Measurements from ENCODE around the gene SUFU. TPM values are rescaled to one million over a fixed set of nuclear protein-coding genes. Genes with fewer than 3 reads are reported as not detected.

Gene SUFU
- total RNA-seq, 2 experiments from 2014 or later, result 13.1 to 13.4 TPM

DNA sequence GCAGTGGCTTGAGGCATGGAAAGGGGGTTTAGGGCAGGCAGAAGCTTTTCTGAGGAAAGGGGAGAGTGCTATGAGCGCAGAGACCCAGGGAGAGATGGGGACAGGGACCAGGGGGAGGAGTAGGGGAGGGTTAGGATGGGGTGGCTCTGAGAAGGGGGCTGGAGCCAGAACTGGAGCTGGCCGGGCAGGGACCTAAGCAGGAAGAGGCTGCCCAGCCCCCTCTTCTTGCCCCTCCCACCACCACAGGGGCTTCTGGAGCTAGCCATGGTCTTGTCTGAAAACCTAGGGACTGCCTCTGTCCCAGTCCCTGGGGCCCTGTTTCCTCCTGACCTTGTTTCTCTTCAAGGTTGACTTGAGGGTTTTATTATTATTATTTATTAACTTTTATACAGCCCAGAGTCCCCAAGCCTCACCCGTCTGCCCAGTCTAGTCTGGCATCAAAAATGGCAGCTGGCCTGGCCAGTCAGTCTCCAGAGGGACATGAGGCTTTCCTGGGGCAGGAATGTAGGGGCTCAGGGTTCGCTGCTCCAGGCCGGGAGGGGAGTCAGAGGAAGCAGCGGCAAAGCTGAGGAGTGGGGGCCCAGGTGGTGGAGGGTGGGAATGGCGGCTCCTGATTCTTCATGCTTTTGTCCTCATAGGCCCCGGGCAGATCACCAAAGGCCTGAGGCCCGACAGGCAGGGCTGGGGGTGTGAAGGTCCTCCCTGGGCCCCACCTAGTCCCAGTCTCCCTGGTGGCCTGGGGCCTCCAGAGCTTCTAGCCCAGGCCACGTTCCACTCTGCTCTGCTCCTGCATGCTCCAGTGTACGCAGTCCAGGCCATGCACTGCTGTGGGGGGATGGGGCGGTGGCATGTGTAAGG lies 146.3 kb downstream of the SUFU start:
- POLR2A ChIA-PET, result interaction anchor here (1.0 to 5.3 kb wide), 5 partner anchors 10 to 64 kb away, joined by 3 to 48 read pairs (median 6); partner anchors contain the start of genes ARL3 and SFXN2
- Mint-ChIP-seq H3K27ac (peak overlapping the region; percentile 99), H3K4me1 (peaks cover 71% of the 10 kb centered on the region), H3K9me3 (no peaks in the 10 kb centered on the region), H3K4me3 (peak overlapping the region; percentile 87), H3K27me3 (no peaks in the 10 kb centered on the region), H3K36me3 (peaks cover 21% of the 10 kb centered on the region)
- no peak for ATAC-seq (ENCODE audit: low read depth)
- DNase-seq, result no peak

DNA sequence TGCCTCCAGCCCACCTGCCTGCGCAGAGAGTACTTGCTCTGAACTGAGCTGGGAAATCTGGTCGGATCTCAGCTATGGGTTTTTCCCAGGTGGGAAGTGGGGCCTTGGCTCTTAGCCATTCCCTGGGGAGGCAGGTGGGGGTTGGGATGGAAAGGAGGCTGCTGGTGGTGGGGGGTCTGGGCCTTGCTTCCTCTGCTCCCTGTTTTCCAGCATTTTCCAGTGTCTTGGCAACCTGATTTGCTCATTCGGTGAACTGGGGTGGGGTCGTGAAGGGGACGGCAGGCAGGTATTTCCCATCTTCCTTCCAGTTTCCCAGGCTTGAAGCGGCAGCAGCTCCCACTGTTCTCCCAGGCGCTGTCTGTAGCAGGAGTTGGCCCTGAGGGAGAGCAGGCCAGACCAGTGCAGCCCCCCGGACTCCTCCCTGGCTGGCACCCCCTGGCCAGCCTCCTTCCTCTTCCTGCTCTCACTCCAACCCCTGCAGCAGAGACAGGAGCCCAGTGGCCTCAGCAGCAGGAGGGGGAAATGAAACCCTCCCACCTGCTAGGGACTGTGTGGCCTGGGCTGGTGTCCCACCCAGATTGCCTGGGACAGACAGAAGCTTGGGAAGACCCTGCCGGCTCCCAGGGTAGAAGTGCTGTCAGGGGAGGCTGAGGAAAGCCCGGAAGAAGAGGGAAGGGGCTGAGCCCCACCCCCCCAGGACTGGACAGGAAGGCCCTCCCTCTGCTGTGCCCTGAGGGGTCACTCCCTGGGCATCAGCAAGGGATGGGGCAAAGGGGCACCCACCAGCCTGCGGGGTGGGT lies 147.1 kb downstream of the SUFU start:
- peaks cover 71% of the 10 kb centered on the region for H3K4me1 Mint-ChIP-seq
- ATAC-seq (ENCODE audit: low read depth) (no peak), DNase-seq (no peak)
- POLR2A ChIA-PET, result interaction anchor here (2.0 to 5.3 kb wide), 3 partner anchors 9 to 64 kb away, joined by 13 to 48 read pairs (median 14); partner anchors contain the start of genes ARL3 and SFXN2
- H3K27me3 Mint-ChIP-seq, result no peaks in the 10 kb centered on the region
- no peaks in the 10 kb centered on the region for H3K9me3 Mint-ChIP-seq
- H3K27ac Mint-ChIP-seq, result peak overlapping the region; percentile 99
- peak overlapping the region; percentile 85 for H3K4me3 Mint-ChIP-seq
- peaks cover 22% of the 10 kb centered on the region for H3K36me3 Mint-ChIP-seq

DNA sequence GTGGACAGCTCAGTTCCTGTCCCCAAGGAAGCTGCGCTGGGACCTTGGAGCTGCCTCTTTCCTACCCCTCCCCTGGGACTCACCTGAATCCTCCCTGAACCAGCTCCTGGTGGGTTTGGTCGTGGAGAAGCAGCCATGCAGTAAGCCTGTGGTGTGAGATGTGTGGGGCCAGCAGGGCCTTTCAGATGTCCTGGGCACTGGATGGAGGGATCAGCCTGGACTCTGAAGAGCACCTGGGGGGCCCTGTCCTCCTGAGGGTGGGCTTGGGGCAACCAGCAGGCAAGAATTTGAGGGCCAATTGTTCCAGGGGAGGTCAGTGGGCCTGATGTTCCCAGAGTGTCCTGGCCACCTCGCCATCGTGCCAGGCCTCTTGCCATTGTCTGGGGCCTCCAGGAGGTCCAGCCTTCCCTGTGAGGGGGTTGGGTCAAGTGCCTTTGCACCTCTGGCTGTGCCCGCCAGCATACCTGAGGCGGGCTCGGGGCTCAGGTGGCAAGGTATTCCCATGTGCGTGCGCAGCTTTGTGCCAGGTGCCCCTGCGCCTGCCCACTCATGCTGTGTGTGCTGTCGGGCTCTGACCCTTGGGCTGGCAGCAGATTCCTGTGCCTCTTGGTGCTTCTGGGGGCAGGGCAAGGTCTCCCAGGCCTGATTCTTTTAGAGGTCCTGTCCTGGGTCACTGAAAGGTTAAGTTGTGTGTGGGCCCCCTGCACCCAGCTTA lies 147.8 kb downstream of the SUFU start:
- no peaks in the 10 kb centered on the region for H3K9me3 Mint-ChIP-seq
- no peak for ATAC-seq (ENCODE audit: low read depth)
- H3K4me1 Mint-ChIP-seq, result peaks cover 65% of the 10 kb centered on the region
- peak overlapping the region; percentile 99 for H3K27ac Mint-ChIP-seq
- H3K27me3 Mint-ChIP-seq, result no peaks in the 10 kb centered on the region
- peak overlapping the region; percentile 85 for H3K4me3 Mint-ChIP-seq
- no peak for DNase-seq
- POLR2A ChIA-PET, result interaction anchor here (2.0 to 5.3 kb wide), 3 partner anchors 8 to 63 kb away, joined by 13 to 48 read pairs (median 14); partner anchors contain the start of genes ARL3 and SFXN2
- peaks cover 20% of the 10 kb centered on the region for H3K36me3 Mint-ChIP-seq

DNA sequence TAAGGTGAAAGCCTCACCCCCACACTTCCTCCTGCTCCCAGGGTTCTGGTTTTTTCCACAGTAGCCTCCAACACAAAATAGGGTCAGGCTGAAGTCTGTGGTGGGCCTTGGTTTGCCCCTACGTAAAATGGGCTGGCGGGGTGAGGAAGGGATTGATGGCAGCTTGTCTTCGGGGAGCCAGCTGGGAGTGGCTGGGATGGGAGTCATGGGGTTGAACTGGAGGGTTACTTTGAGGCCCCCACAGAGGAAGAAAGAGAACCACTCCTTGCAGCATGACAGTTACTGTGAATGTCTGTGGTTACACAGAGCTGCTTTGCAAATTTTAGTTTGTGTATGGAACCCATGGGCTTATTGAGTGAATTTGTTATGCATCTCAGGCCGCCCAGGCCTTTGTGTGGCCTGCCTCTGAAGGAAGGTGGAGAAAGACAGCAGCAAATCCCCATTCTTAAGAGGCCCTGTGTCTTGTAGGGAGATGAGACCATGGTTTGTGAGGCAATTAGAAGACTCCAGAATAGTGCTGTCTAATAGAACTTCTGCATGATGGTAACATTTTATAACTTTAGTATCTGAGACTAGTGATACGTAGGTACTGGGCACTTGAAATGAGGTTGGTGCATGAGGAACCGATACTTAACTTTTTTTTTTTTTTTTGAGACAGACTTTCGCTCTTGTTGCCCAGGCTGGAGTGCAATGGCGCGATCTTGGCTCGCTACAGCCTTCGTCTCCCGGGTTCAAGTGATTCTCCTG lies 148.6 kb downstream of the SUFU start:
- DNase-seq, result no peak
- peaks cover 21% of the 10 kb centered on the region for H3K36me3 Mint-ChIP-seq

DNA sequence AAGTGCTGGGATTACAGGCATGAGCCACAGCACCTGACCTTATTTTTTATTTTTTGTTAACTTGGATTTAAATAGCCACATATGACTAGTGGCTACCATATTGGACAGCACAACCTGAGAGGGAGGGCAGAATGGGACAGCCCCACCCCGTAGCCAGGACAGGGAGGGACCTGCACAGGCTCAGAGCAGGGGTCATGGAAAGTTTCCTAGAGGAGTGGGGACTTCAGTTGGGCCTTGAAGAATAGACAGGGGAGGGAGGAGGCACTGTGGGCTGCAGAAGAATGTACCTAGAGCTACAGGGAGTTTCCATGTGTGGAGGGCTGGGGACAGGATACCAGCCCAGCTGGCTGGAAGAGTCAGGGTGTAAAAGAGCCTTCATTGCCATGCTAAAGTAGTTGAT lies 149.3 kb downstream of the SUFU start:
- Mint-ChIP-seq H3K36me3 (peaks cover 26% of the 10 kb centered on the region), H3K27ac (peak overlapping the region; percentile 99), H3K4me1 (peaks cover 57% of the 10 kb centered on the region), H3K9me3 (no peaks in the 10 kb centered on the region), H3K27me3 (no peaks in the 10 kb centered on the region), H3K4me3 (peak overlapping the region; percentile 85)
- DNase-seq (no peak), ATAC-seq (ENCODE audit: low read depth) (no peak)
- POLR2A ChIA-PET, result interaction anchor here (0.7 to 2.0 kb wide), 5 partner anchors 9 to 62 kb away, joined by 3 to 13 read pairs (median 4); partner anchors contain the start of genes ARL3, SFXN2 and TRIM8

More for the DNA sequence above, 148.6 kb downstream of the SUFU start:
- Mint-ChIP-seq H3K27me3 (no peaks in the 10 kb centered on the region), H3K27ac (peak overlapping the region; percentile 99), H3K4me1 (peaks cover 60% of the 10 kb centered on the region), H3K9me3 (no peaks in the 10 kb centered on the region), H3K4me3 (peak overlapping the region; percentile 85)
- ATAC-seq (ENCODE audit: low read depth), result peak; percentile 44
- POLR2A ChIA-PET, result interaction anchor here (1.4 to 5.3 kb wide), 5 partner anchors 8 to 62 kb away, joined by 4 to 48 read pairs (median 13); partner anchors contain the start of genes ARL3, SFXN2 and TRIM8

DNA sequence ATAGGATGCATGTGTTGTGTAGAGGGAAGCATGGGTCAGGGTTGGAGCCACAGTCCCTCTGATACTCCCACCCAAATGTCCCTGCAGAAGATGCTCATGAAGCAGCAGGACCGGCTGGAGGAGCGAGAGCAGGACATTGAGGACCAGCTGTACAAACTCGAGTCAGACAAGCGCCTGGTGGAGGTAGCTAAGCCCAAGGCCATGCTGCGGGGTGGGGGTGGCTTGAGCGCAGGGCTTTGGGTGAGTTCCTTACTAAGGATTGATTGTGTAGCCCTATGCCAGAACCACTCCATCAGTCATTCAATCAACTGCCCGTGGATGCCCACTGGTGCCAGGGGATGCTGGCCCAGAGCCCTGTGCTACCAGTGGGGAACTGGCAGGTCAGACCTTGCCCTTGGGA lies 150.8 kb downstream of the SUFU start:
- Mint-ChIP-seq H3K27me3 (no peaks in the 10 kb centered on the region), H3K4me3 (no peak overlapping the region), H3K9me3 (no peaks in the 10 kb centered on the region), H3K27ac (no peak overlapping the region), H3K36me3 (peaks cover 29% of the 10 kb centered on the region), H3K4me1 (peaks cover 56% of the 10 kb centered on the region)
- ATAC-seq (ENCODE audit: low read depth) (no peak), DNase-seq (no peak)
- POLR2A ChIA-PET, result interaction anchor here (1.7 kb wide), 1 partner anchor 11 kb away, joined by 4 read pairs; the partner anchor contains the start of gene TRIM8

DNA sequence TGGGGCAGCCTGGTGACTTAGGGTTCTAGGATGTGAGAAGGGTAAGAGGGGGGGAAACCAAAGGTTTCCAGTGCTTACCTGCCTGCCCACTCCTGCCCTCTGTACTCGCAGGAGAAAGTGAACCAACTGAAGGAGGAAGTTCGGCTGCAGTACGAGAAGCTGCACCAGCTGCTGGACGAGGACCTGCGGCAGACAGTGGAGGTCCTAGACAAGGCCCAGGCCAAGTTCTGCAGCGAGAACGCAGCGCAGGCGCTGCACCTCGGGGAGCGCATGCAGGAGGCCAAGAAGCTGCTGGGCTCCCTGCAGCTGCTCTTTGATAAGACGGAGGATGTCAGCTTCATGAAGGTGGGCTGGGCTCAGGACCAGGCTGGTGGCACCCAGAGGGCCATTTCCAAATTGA lies 151.2 kb downstream of the SUFU start:
- no peak overlapping the region for H3K27ac Mint-ChIP-seq
- H3K36me3 Mint-ChIP-seq, result peaks cover 29% of the 10 kb centered on the region
- H3K4me1 Mint-ChIP-seq, result peaks cover 57% of the 10 kb centered on the region
- H3K27me3 Mint-ChIP-seq, result no peaks in the 10 kb centered on the region
- no peaks in the 10 kb centered on the region for H3K9me3 Mint-ChIP-seq
- POLR2A ChIA-PET, result interaction anchor here (8.9 kb wide), 1 partner anchor 17 kb away, joined by 94 read pairs; no protein-coding TSS in a partner anchor
- H3K4me3 Mint-ChIP-seq, result no peak overlapping the region
- ATAC-seq (ENCODE audit: low read depth) (no peak), DNase-seq (no peak)

DNA sequence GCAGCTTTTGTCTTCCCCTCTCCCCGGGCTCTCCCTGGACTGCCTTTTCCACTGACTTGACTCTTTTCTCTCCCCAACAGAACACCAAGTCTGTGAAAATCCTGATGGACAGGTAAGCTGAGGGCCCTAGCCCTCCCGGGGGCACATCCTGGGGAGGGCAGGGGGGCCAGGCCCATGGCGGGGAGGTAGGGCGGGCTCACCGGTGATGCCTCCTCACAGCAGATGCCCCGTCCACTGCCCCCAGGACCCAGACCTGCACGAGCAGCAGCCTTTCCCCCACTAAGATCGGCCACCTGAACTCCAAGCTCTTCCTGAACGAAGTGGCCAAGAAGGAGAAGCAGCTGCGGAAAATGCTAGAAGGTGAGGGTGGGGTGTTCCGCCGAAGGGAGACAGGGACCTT lies 152.3 kb downstream of the SUFU start:
- Mint-ChIP-seq H3K27me3 (no peaks in the 10 kb centered on the region), H3K9me3 (no peaks in the 10 kb centered on the region), H3K27ac (no peak overlapping the region), H3K36me3 (peaks cover 29% of the 10 kb centered on the region), H3K4me1 (peaks cover 57% of the 10 kb centered on the region), H3K4me3 (no peak overlapping the region)
- POLR2A ChIA-PET, result interaction anchor here (1.6 to 8.9 kb wide), 3 partner anchors 9 to 16 kb away, joined by 4 to 94 read pairs (median 8); partner anchors contain the start of gene TRIM8
- DNase-seq, result no peak
- ATAC-seq (ENCODE audit: low read depth), result no peak

DNA sequence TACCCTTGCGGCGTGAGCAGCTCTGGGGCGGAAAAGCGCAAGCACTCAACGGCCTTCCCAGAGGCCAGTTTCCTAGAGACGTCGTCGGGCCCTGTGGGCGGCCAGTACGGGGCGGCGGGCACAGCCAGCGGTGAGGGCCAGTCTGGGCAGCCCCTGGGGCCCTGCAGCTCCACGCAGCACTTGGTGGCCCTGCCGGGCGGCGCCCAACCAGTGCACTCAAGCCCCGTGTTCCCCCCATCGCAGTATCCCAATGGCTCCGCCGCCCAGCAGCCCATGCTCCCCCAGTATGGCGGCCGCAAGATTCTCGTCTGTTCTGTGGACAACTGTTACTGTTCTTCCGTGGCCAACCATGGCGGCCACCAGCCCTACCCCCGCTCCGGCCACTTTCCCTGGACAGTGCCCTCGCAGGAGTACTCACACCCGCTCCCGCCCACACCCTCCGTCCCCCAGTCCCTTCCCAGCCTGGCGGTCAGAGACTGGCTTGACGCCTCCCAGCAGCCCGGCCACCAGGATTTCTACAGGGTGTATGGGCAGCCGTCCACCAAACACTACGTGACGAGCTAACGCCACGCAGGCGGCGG lies 153.1 kb downstream of the SUFU start:
- peak overlapping the region; percentile 60 for H3K27ac Mint-ChIP-seq
- POLR2A ChIA-PET, result interaction anchor here (0.6 to 8.9 kb wide), 5 partner anchors 10 to 15 kb away, joined by 3 to 94 read pairs (median 8); partner anchors contain the start of gene TRIM8
- H3K9me3 Mint-ChIP-seq, result no peaks in the 10 kb centered on the region

DNA sequence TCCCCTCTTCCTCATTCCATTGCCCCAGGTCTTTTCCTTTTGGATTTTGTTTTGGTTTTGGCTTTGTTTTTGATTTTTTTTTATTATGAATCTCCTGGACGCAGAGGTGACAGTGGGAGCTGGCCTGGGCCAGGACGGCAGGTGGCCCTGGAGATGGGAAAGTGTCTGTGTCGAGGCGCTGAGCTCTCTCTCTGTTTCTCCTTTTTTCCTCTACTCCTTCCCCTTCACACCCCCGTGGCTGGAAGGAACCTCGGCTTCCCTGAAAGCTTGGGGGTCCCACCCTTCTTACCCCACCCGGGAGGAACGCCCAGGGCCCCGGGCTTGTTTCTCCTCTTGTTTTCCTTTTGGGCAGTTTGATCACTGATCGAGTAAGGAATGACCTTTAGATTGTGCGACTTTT lies 153.7 kb downstream of the SUFU start:
- Mint-ChIP-seq H3K4me1 (peaks cover 55% of the 10 kb centered on the region), H3K9me3 (no peaks in the 10 kb centered on the region), H3K27me3 (no peaks in the 10 kb centered on the region), H3K36me3 (peaks cover 29% of the 10 kb centered on the region), H3K4me3 (no peak overlapping the region), H3K27ac (peak overlapping the region; percentile 63)
- DNase-seq (no peak), ATAC-seq (ENCODE audit: low read depth) (no peak)
- POLR2A ChIA-PET, result interaction anchor here (0.6 to 8.9 kb wide), 3 partner anchors 12 to 16 kb away, joined by 3 to 94 read pairs (median 73); partner anchors contain the start of gene TRIM8

More for the DNA sequence above, 153.1 kb downstream of the SUFU start:
- DNase-seq (no peak), ATAC-seq (ENCODE audit: low read depth) (no peak)
- no peak overlapping the region for H3K4me3 Mint-ChIP-seq
- no peaks in the 10 kb centered on the region for H3K27me3 Mint-ChIP-seq
- peaks cover 29% of the 10 kb centered on the region for H3K36me3 Mint-ChIP-seq
- H3K4me1 Mint-ChIP-seq, result peaks cover 58% of the 10 kb centered on the region

DNA sequence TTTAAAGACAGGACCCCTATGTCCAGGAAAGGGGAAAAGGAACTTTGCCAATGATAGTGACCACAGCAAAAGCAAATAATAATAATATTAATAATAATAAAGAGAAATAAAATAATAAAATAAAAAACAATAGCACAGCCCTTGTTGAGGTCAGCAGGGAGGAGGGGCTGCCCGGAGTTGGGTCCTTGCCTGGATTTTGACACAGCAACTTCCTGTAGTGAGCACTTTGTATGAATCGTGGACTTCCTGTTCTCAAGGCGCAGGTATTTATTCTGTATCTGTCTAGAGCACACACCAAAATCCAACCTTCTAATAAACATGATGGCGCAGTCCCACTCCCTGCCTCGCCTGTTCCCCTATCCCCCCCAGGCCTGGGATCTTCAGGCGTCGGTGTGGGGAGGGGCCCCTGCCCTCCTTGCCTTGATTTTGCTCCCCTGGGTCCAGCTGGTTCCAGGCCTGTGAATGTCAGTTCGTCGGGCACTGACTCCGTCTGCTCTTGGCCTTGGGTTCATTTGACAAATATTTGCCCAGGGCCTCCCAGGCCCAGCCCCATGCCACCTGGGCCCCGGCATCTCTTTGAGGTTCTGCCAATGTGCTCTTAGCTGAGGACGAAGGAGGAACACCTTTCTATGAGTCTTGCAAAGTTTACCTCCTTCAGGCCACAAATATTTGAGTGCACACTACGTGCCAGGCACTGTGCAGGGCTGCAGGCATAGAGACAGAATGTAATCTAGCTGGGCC lies 154.4 kb downstream of the SUFU start:
- no peaks in the 10 kb centered on the region for H3K9me3 Mint-ChIP-seq
- peaks cover 26% of the 10 kb centered on the region for H3K36me3 Mint-ChIP-seq
- POLR2A ChIA-PET, result interaction anchor here (0.8 to 8.9 kb wide), 7 partner anchors 8 to 55 kb away, joined by 3 to 94 read pairs (median 9); partner anchors contain the start of gene TRIM8
- H3K27me3 Mint-ChIP-seq, result no peaks in the 10 kb centered on the region
- peaks cover 49% of the 10 kb centered on the region for H3K4me1 Mint-ChIP-seq
- ATAC-seq (ENCODE audit: low read depth) (no peak), DNase-seq (peak; percentile 30)
- H3K27ac Mint-ChIP-seq, result peak overlapping the region; percentile 90
- peak overlapping the region; percentile 37 for H3K4me3 Mint-ChIP-seq

Measured in activated naive CD8-positive, alpha-beta T cell treated with anti-CD3 and anti-CD28 coated beads, Interleukin-2, amount 10 ng/mL, durations not matched to agents 7 days and 5 days (primary cell).